H1 (cell line): Measurements from ENCODE around the gene SLC9C2. TPM values are rescaled to one million over a fixed set of nuclear protein-coding genes. Genes with fewer than 3 reads are reported as not detected.
"Not testable (repeated sequence)": the region's sequence is repeated elsewhere in the genome, so short reads cannot be mapped to it uniquely, and the experiment has no call there.

Experiments
- CTCF ChIA-PET: fragments of 300-600 bp; sonication (Branson Sonifier 250); formaldehyde crosslinking; loops from one replicate; lab custom pipeline; 2021; ENCODE audit not compliant: partially characterized antibody; lab: Charles Lee
- POLR2A ChIA-PET: fragments of 300-600 bp; sonication (Branson Sonifier 250); formaldehyde crosslinking; loops from one replicate; lab custom pipeline; 2021; ENCODE audit warnings: inconsistent platforms; ENCODE audit not compliant: partially characterized antibody; lab: Charles Lee
- DNase-seq, 2 experiments: peaks; one replicate each; pipeline versions ENCODE4 v3.0.0 to v3.0.0-alpha.2; 2010 to 2022; ENCODE audit warnings: low spot score in 2 of 2, low read depth in 1 of 2, mixed read lengths in 1 of 2
- FAIRE-seq: peaks from 2 replicates; lab custom pipeline; 2011; peaks lifted over from hg19 to GRCh38; lab: Jason Lieb, UNC
- H2AFZ ChIP-seq: 2 replicates; pipeline ENCODE4 v1.8.1; 2012; ENCODE audit warnings: low read length, inconsistent platforms
- H2AK5ac ChIP-seq: 2 replicates; pipeline ENCODE4 v1.6.1; 2013; ENCODE audit warnings: low read depth, low read length
- H2BK120ac ChIP-seq: replicated peaks from 2 replicates; pipeline ENCODE3; 2013; ENCODE audit warnings: low read depth, low read length, inconsistent platforms
- H2BK12ac ChIP-seq: 2 replicates; pipeline ENCODE4 v1.6.1; 2013; ENCODE audit warnings: low read depth, low read length
- H2BK15ac ChIP-seq: 2 replicates; pipeline ENCODE4 v1.6.1; 2013; ENCODE audit warnings: low read length
- H2BK20ac ChIP-seq: 2 replicates; pipeline ENCODE4 v1.6.1; 2013; ENCODE audit warnings: low read length
- H2BK5ac ChIP-seq: 2 replicates; pipeline ENCODE4 v1.6.1; 2013; ENCODE audit warnings: low read depth, low read length
- H3K14ac ChIP-seq: 2 replicates; pipeline ENCODE4 v1.6.1; 2013; ENCODE audit warnings: inconsistent platforms; ENCODE audit not compliant: insufficient read length
- H3K18ac ChIP-seq: 2 replicates; pipeline ENCODE4 v1.6.1; 2013; ENCODE audit warnings: low read length; ENCODE audit errors: extremely low read depth
- H3K23ac ChIP-seq: 2 replicates; pipeline ENCODE4 v1.6.1; 2013; ENCODE audit warnings: inconsistent platforms; ENCODE audit not compliant: insufficient read length
- H3K23me2 ChIP-seq: 2 replicates; pipeline ENCODE4 v1.6.1; 2013; ENCODE audit warnings: low read depth, low read length
- H3K27ac ChIP-seq: 2 replicates; pipeline ENCODE4 v1.6.1; 2011; ENCODE audit warnings: low read depth, low read length, inconsistent platforms
- H3K27me3 ChIP-seq, 4 experiments: replicated peaks in 1 of 4; 1 replicate in 1 of 4; 2 replicates in 3 of 4; pipeline versions ENCODE4 v1.6.1 to v1.8.1; 2011 to 2013; ENCODE audit warnings: low read length in 3 of 4, mild to moderate bottlenecking in 3 of 4, inconsistent platforms in 2 of 4, mixed read lengths in 2 of 4, moderate library complexity in 1 of 4; ENCODE audit not compliant: control insufficient read depth in 3 of 4, insufficient read depth in 3 of 4; ENCODE audit errors: extremely low read depth in 1 of 4
- H3K36me3 ChIP-seq, 4 experiments: 2 replicates each; pipeline versions ENCODE4 v1.6.1 to v1.8.1; 2011 to 2013; ENCODE audit warnings: mild to moderate bottlenecking in 4 of 4, low read length in 3 of 4, moderate library complexity in 2 of 4, control low read depth in 1 of 4, inconsistent platforms in 1 of 4; ENCODE audit not compliant: insufficient read depth in 4 of 4, control insufficient read depth in 2 of 4
- H3K4ac ChIP-seq: replicated peaks from 2 replicates; pipeline ENCODE3; 2013; ENCODE audit warnings: low read length, low read depth, mixed read lengths, inconsistent platforms; ENCODE audit not compliant: insufficient read length
- H3K4me1 ChIP-seq, 4 experiments: replicated peaks in 1 of 4; 1 replicate in 1 of 4; 2 replicates in 3 of 4; pipeline versions ENCODE4 v1.6.1 to v1.8.1; 2011 to 2013; ENCODE audit warnings: low read length in 3 of 4, inconsistent platforms in 2 of 4, mixed read lengths in 1 of 4; ENCODE audit not compliant: insufficient read depth in 4 of 4, control insufficient read depth in 3 of 4
- H3K4me2 ChIP-seq, 2 experiments: 2 replicates each; pipeline versions ENCODE4 v1.6.1 to v1.8.1; 2011 to 2013; ENCODE audit warnings: low read depth in 2 of 2, low read length in 2 of 2, control low read depth in 1 of 2, inconsistent platforms in 1 of 2, mild to moderate bottlenecking in 1 of 2; ENCODE audit not compliant: insufficient read depth in 1 of 2
- H3K4me3 ChIP-seq, 4 experiments: fragments of 200-600, 300-600 bp in 1 of 4; sonication (generic), shearing (Covaris generic), sonication (Bioruptor Twin) in 1 of 4; 2 replicates each; pipeline versions ENCODE4 v1.5.1 to v1.8.1; 2011 to 2016; ENCODE audit warnings: low read length in 4 of 4, low read depth in 3 of 4, control low read depth in 2 of 4, inconsistent platforms in 2 of 4, mild to moderate bottlenecking in 2 of 4, mixed read lengths in 1 of 4, moderate library complexity in 1 of 4; ENCODE audit not compliant: insufficient read depth in 2 of 4; ENCODE audit errors: extremely low read depth in 1 of 4
- H3K56ac ChIP-seq: replicated peaks from 2 replicates; pipeline ENCODE3; 2013; ENCODE audit warnings: low read depth, mild to moderate bottlenecking, mixed read lengths, low read length, inconsistent platforms; ENCODE audit not compliant: insufficient read length
- H3K79me1 ChIP-seq: 2 replicates; pipeline ENCODE4 v1.6.1; 2013; ENCODE audit warnings: low read depth, low read length, control low read depth
- H3K79me2 ChIP-seq, 2 experiments: 2 replicates each; pipeline versions ENCODE4 v1.6.1 to v1.8.1; 2012 to 2013; ENCODE audit warnings: low read length in 2 of 2, mild to moderate bottlenecking in 2 of 2, inconsistent platforms in 1 of 2; ENCODE audit not compliant: insufficient read depth in 2 of 2, control insufficient read depth in 1 of 2
- H3K9ac ChIP-seq, 4 experiments: replicated peaks in 1 of 4; 1 replicate in 1 of 4; 2 replicates in 3 of 4; pipeline versions ENCODE4 v1.6.1 to v1.8.1; 2011 to 2013; ENCODE audit warnings: low read depth in 3 of 4, low read length in 3 of 4, control low read depth in 2 of 4, mild to moderate bottlenecking in 2 of 4, moderate library complexity in 2 of 4, inconsistent platforms in 1 of 4; ENCODE audit errors: extremely low read depth in 1 of 4
- H3K9me3 ChIP-seq, 2 experiments: 2 replicates each; pipeline versions ENCODE4 v1.6.1 to v1.8.1; 2012 to 2013; ENCODE audit warnings: mild to moderate bottlenecking in 2 of 2, moderate library complexity in 2 of 2, control low read depth in 1 of 2, inconsistent platforms in 1 of 2, low read depth in 1 of 2, low read length in 1 of 2, mixed read lengths in 1 of 2; ENCODE audit not compliant: insufficient read depth in 2 of 2
- H4K20me1 ChIP-seq, 2 experiments: replicated peaks in 1 of 2; 2 replicates each; pipeline versions ENCODE3 to v1.8.1; 2011 to 2013; ENCODE audit warnings: inconsistent platforms in 2 of 2, low read length in 2 of 2, mild to moderate bottlenecking in 1 of 2; ENCODE audit not compliant: insufficient read depth in 2 of 2, control insufficient read depth in 1 of 2
- H4K5ac ChIP-seq: 2 replicates; pipeline ENCODE4 v1.6.1; 2013; ENCODE audit warnings: low read length, low read depth, mixed read lengths, inconsistent platforms; ENCODE audit not compliant: insufficient read length
- H4K8ac ChIP-seq: 2 replicates; pipeline ENCODE4 v1.8.0; 2013; ENCODE audit warnings: mild to moderate bottlenecking, moderate library complexity, low read length, inconsistent platforms; ENCODE audit not compliant: insufficient read depth; ENCODE audit errors: extremely low read depth
- H4K91ac ChIP-seq: replicated peaks from 2 replicates; pipeline ENCODE3; 2013; ENCODE audit warnings: low read length, mixed read lengths, inconsistent platforms; ENCODE audit not compliant: insufficient read length
- whole genome bisulfite sequencing, 2 experiments: shearing (Covaris generic) in 1 of 2; methylation state at CpG; one replicate each; pipeline versions ENCODE4 v1.1.6 to v1.1.7; 2013 to 2015; ENCODE audit warnings: low lambda C conversion rate in 2 of 2, mixed read lengths in 2 of 2, inconsistent platforms in 1 of 2, low coverage in 1 of 2, missing lambda C conversion rate in 1 of 2; ENCODE audit not compliant: insufficient replicate concordance in 2 of 2, insufficient coverage in 1 of 2, insufficient read length in 1 of 2; ENCODE audit errors: extremely low coverage in 1 of 2, missing lambda C conversion rate in 1 of 2; 5-methylcytosine and 5-hydroxymethylcytosine counted together
- polyA plus RNA-seq, 7 experiments: library from polyadenylated mRNA; depleted of rRNA in 3 of 7; stranded (reverse) in 5 of 7; unstranded in 2 of 7; fragments of >200 nt in 5 of 7; fragments of 200-250 nt in 2 of 7; gene quantifications; 1 replicate in 5 of 7; 2 replicates in 1 of 7; 4 replicates in 1 of 7; pipeline versions ENCODE4 v1.2.1 to v1.2.3, GENCODE V29; 2011 to 2013; ENCODE audit warnings: missing spikeins in 2 of 7, mixed read lengths in 2 of 7
- total RNA-seq: library from RNA; stranded (reverse); fragmentation: NEBNext Ultra II Directional; extraction: Animal tissue kit (Norgen Biotek cat#: 25700); gene quantifications from 2 replicates; pipeline ENCODE4 v1.2.1, GENCODE V29; 2021

SLC9C2 gene
- total and polyA plus RNA-seq, 2 of the 8 experiments (the other 6 are each of a cell fraction or from before 2014, with no cell fraction given): not detected

GRCh38 chr1:173613086-173613485 is 10.2 kb upstream of the SLC9C2 start:
- H3K4me2 ChIP-seq, H2AFZ ChIP-seq, H2BK20ac ChIP-seq, H2BK15ac ChIP-seq, H2BK120ac ChIP-seq, H3K4ac ChIP-seq, H4K91ac ChIP-seq, H3K79me2 ChIP-seq, H3K27me3 ChIP-seq, H3K14ac ChIP-seq, H3K18ac ChIP-seq, H2BK12ac ChIP-seq, H4K8ac ChIP-seq, FAIRE-seq, H4K20me1 ChIP-seq, H3K36me3 ChIP-seq, H2AK5ac ChIP-seq, H3K79me1 ChIP-seq, H2BK5ac ChIP-seq, H4K5ac ChIP-seq, H3K4me3 ChIP-seq, H3K23ac ChIP-seq, H3K9ac ChIP-seq, POLR2A ChIA-PET, DNase-seq, CTCF ChIA-PET, H3K27ac ChIP-seq, H3K56ac ChIP-seq, H3K4me1 ChIP-seq, H3K23me2 ChIP-seq: not testable (repeated sequence)
- H3K9me3 ChIP-seq: peaks cover 11 to 36% of the 10 kb centered on the region in 2 experiments
- WGBS, 2 experiments: no CpG with 5 or more reads among the region's 32 CpGs
